ENCODE results near the gene BRME1.

GRCh38 chr19:13918726-13919411 is 13.0 kb upstream of the BRME1 start:
- TF ChIP-seq CTCF (IDR thresholded peaks at IDR 0.05) (no peak), POLR2A (IDR thresholded peaks at IDR 0.05) (no peak)

Data from testis (tissue), 2 donors.